H1 (cell line): ENCODE measurements around the gene LTB4R. TPM values are rescaled to one million over a fixed set of nuclear protein-coding genes. Genes with fewer than 3 reads are reported as not detected.

Source experiments
- CTCF ChIA-PET: fragments of 300-600 bp; sonication (Branson Sonifier 250); formaldehyde crosslinking; loops from one replicate; lab custom pipeline; 2021; ENCODE audit not compliant: partially characterized antibody; lab: Charles Lee
- POLR2A ChIA-PET: fragments of 300-600 bp; sonication (Branson Sonifier 250); formaldehyde crosslinking; loops from one replicate; lab custom pipeline; 2021; ENCODE audit warnings: inconsistent platforms; ENCODE audit not compliant: partially characterized antibody; lab: Charles Lee
- DNase-seq, 2 experiments: peaks; one replicate each; pipeline versions ENCODE4 v3.0.0 to v3.0.0-alpha.2; 2010 to 2022; ENCODE audit warnings: low spot score in 2 of 2, low read depth in 1 of 2, mixed read lengths in 1 of 2
- FAIRE-seq: peaks from 2 replicates; lab custom pipeline; 2011; peaks lifted over from hg19 to GRCh38; lab: Jason Lieb, UNC
- H2AFZ ChIP-seq: 2 replicates; pipeline ENCODE4 v1.8.1; 2012; ENCODE audit warnings: low read length, inconsistent platforms
- H2AK5ac ChIP-seq: 2 replicates; pipeline ENCODE4 v1.6.1; 2013; ENCODE audit warnings: low read depth, low read length
- H2BK120ac ChIP-seq: replicated peaks from 2 replicates; pipeline ENCODE3; 2013; ENCODE audit warnings: low read depth, low read length, inconsistent platforms
- H2BK12ac ChIP-seq: 2 replicates; pipeline ENCODE4 v1.6.1; 2013; ENCODE audit warnings: low read depth, low read length
- H2BK15ac ChIP-seq: 2 replicates; pipeline ENCODE4 v1.6.1; 2013; ENCODE audit warnings: low read length
- H2BK20ac ChIP-seq: 2 replicates; pipeline ENCODE4 v1.6.1; 2013; ENCODE audit warnings: low read length
- H2BK5ac ChIP-seq: 2 replicates; pipeline ENCODE4 v1.6.1; 2013; ENCODE audit warnings: low read depth, low read length
- H3K14ac ChIP-seq: 2 replicates; pipeline ENCODE4 v1.6.1; 2013; ENCODE audit warnings: inconsistent platforms; ENCODE audit not compliant: insufficient read length
- H3K18ac ChIP-seq: 2 replicates; pipeline ENCODE4 v1.6.1; 2013; ENCODE audit warnings: low read length; ENCODE audit errors: extremely low read depth
- H3K23ac ChIP-seq: 2 replicates; pipeline ENCODE4 v1.6.1; 2013; ENCODE audit warnings: inconsistent platforms; ENCODE audit not compliant: insufficient read length
- H3K23me2 ChIP-seq: 2 replicates; pipeline ENCODE4 v1.6.1; 2013; ENCODE audit warnings: low read depth, low read length
- H3K27ac ChIP-seq: 2 replicates; pipeline ENCODE4 v1.6.1; 2011; ENCODE audit warnings: low read depth, low read length, inconsistent platforms
- H3K27me3 ChIP-seq, 4 experiments: replicated peaks in 1 of 4; 1 replicate in 1 of 4; 2 replicates in 3 of 4; pipeline versions ENCODE4 v1.6.1 to v1.8.1; 2011 to 2013; ENCODE audit warnings: low read length in 3 of 4, mild to moderate bottlenecking in 3 of 4, inconsistent platforms in 2 of 4, mixed read lengths in 2 of 4, moderate library complexity in 1 of 4; ENCODE audit not compliant: control insufficient read depth in 3 of 4, insufficient read depth in 3 of 4; ENCODE audit errors: extremely low read depth in 1 of 4
- H3K36me3 ChIP-seq, 4 experiments: 2 replicates each; pipeline versions ENCODE4 v1.6.1 to v1.8.1; 2011 to 2013; ENCODE audit warnings: mild to moderate bottlenecking in 4 of 4, low read length in 3 of 4, moderate library complexity in 2 of 4, control low read depth in 1 of 4, inconsistent platforms in 1 of 4; ENCODE audit not compliant: insufficient read depth in 4 of 4, control insufficient read depth in 2 of 4
- H3K4ac ChIP-seq: replicated peaks from 2 replicates; pipeline ENCODE3; 2013; ENCODE audit warnings: low read length, low read depth, mixed read lengths, inconsistent platforms; ENCODE audit not compliant: insufficient read length
- H3K4me1 ChIP-seq, 4 experiments: replicated peaks in 1 of 4; 1 replicate in 1 of 4; 2 replicates in 3 of 4; pipeline versions ENCODE4 v1.6.1 to v1.8.1; 2011 to 2013; ENCODE audit warnings: low read length in 3 of 4, inconsistent platforms in 2 of 4, mixed read lengths in 1 of 4; ENCODE audit not compliant: insufficient read depth in 4 of 4, control insufficient read depth in 3 of 4
- H3K4me2 ChIP-seq, 2 experiments: 2 replicates each; pipeline versions ENCODE4 v1.6.1 to v1.8.1; 2011 to 2013; ENCODE audit warnings: low read depth in 2 of 2, low read length in 2 of 2, control low read depth in 1 of 2, inconsistent platforms in 1 of 2, mild to moderate bottlenecking in 1 of 2; ENCODE audit not compliant: insufficient read depth in 1 of 2
- H3K4me3 ChIP-seq, 4 experiments: fragments of 200-600, 300-600 bp in 1 of 4; sonication (generic), shearing (Covaris generic), sonication (Bioruptor Twin) in 1 of 4; 2 replicates each; pipeline versions ENCODE4 v1.5.1 to v1.8.1; 2011 to 2016; ENCODE audit warnings: low read length in 4 of 4, low read depth in 3 of 4, control low read depth in 2 of 4, inconsistent platforms in 2 of 4, mild to moderate bottlenecking in 2 of 4, mixed read lengths in 1 of 4, moderate library complexity in 1 of 4; ENCODE audit not compliant: insufficient read depth in 2 of 4; ENCODE audit errors: extremely low read depth in 1 of 4
- H3K56ac ChIP-seq: replicated peaks from 2 replicates; pipeline ENCODE3; 2013; ENCODE audit warnings: low read depth, mild to moderate bottlenecking, mixed read lengths, low read length, inconsistent platforms; ENCODE audit not compliant: insufficient read length
- H3K79me1 ChIP-seq: 2 replicates; pipeline ENCODE4 v1.6.1; 2013; ENCODE audit warnings: low read depth, low read length, control low read depth
- H3K79me2 ChIP-seq, 2 experiments: 2 replicates each; pipeline versions ENCODE4 v1.6.1 to v1.8.1; 2012 to 2013; ENCODE audit warnings: low read length in 2 of 2, mild to moderate bottlenecking in 2 of 2, inconsistent platforms in 1 of 2; ENCODE audit not compliant: insufficient read depth in 2 of 2, control insufficient read depth in 1 of 2
- H3K9ac ChIP-seq, 4 experiments: replicated peaks in 1 of 4; 1 replicate in 1 of 4; 2 replicates in 3 of 4; pipeline versions ENCODE4 v1.6.1 to v1.8.1; 2011 to 2013; ENCODE audit warnings: low read depth in 3 of 4, low read length in 3 of 4, control low read depth in 2 of 4, mild to moderate bottlenecking in 2 of 4, moderate library complexity in 2 of 4, inconsistent platforms in 1 of 4; ENCODE audit errors: extremely low read depth in 1 of 4
- H3K9me3 ChIP-seq, 2 experiments: 2 replicates each; pipeline versions ENCODE4 v1.6.1 to v1.8.1; 2012 to 2013; ENCODE audit warnings: mild to moderate bottlenecking in 2 of 2, moderate library complexity in 2 of 2, control low read depth in 1 of 2, inconsistent platforms in 1 of 2, low read depth in 1 of 2, low read length in 1 of 2, mixed read lengths in 1 of 2; ENCODE audit not compliant: insufficient read depth in 2 of 2
- H4K20me1 ChIP-seq, 2 experiments: replicated peaks in 1 of 2; 2 replicates each; pipeline versions ENCODE3 to v1.8.1; 2011 to 2013; ENCODE audit warnings: inconsistent platforms in 2 of 2, low read length in 2 of 2, mild to moderate bottlenecking in 1 of 2; ENCODE audit not compliant: insufficient read depth in 2 of 2, control insufficient read depth in 1 of 2
- H4K5ac ChIP-seq: 2 replicates; pipeline ENCODE4 v1.6.1; 2013; ENCODE audit warnings: low read length, low read depth, mixed read lengths, inconsistent platforms; ENCODE audit not compliant: insufficient read length
- H4K8ac ChIP-seq: 2 replicates; pipeline ENCODE4 v1.8.0; 2013; ENCODE audit warnings: mild to moderate bottlenecking, moderate library complexity, low read length, inconsistent platforms; ENCODE audit not compliant: insufficient read depth; ENCODE audit errors: extremely low read depth
- H4K91ac ChIP-seq: replicated peaks from 2 replicates; pipeline ENCODE3; 2013; ENCODE audit warnings: low read length, mixed read lengths, inconsistent platforms; ENCODE audit not compliant: insufficient read length
- CTBP2 ChIP-seq: IDR thresholded peaks from 2 replicates; pipeline ENCODE4 v1.7.0; 2011; ENCODE audit warnings: borderline replicate concordance, mild to moderate bottlenecking, moderate library complexity, mixed read lengths, low read length; ENCODE audit not compliant: insufficient read depth, insufficient read length
- EGR1 ChIP-seq: IDR thresholded peaks from 2 replicates; pipeline ENCODE4 v1.6.1; 2011; ENCODE audit warnings: low read depth, low read length, borderline replicate concordance
- MAFK ChIP-seq: IDR thresholded peaks from 2 replicates; pipeline ENCODE4 v1.6.1; 2012; ENCODE audit warnings: low read depth, mild to moderate bottlenecking, improper control_type of control experiment, low read length
- NANOG ChIP-seq: IDR thresholded peaks from 2 replicates; pipeline ENCODE4 v1.6.1; 2011; ENCODE audit warnings: low read length, low read depth, mild to moderate bottlenecking, inconsistent platforms; ENCODE audit not compliant: insufficient read depth, poor library complexity, severe bottlenecking
- RNF2 ChIP-seq: fragments of 200-900, 300-1000 bp; sonication (generic); IDR thresholded peaks from 2 replicates; pipeline ENCODE4 v1.7.1; 2016; ENCODE audit warnings: borderline replicate concordance, low read depth, mild to moderate bottlenecking, antibody characterized with exemption, low read length; ENCODE audit not compliant: poor library complexity, severe bottlenecking; ENCODE audit errors: missing control alignments
- SIX5 ChIP-seq: IDR thresholded peaks from 2 replicates; pipeline ENCODE4 v1.6.1; 2011; ENCODE audit warnings: mild to moderate bottlenecking, low read depth, low read length
- SUZ12 ChIP-seq: fragments of 200-600 bp; sonication (generic); IDR thresholded peaks from 2 replicates; pipeline ENCODE4 v1.6.1; 2012; ENCODE audit warnings: mild to moderate bottlenecking, inconsistent platforms, low read length, moderate library complexity, mixed read lengths
- ZNF274 ChIP-seq: IDR thresholded peaks from 2 replicates; pipeline ENCODE4 v1.7.0; 2012; ENCODE audit warnings: low read length, borderline replicate concordance; ENCODE audit errors: extremely low read depth
- WGBS, 2 experiments: shearing (Covaris generic) in 1 of 2; methylation state at CpG; one replicate each; pipeline versions ENCODE4 v1.1.6 to v1.1.7; 2013 to 2015; ENCODE audit warnings: low lambda C conversion rate in 2 of 2, mixed read lengths in 2 of 2, inconsistent platforms in 1 of 2, low coverage in 1 of 2, missing lambda C conversion rate in 1 of 2; ENCODE audit not compliant: insufficient replicate concordance in 2 of 2, insufficient coverage in 1 of 2, insufficient read length in 1 of 2; ENCODE audit errors: extremely low coverage in 1 of 2, missing lambda C conversion rate in 1 of 2; 5-methylcytosine and 5-hydroxymethylcytosine counted together
- polyA plus RNA-seq, 7 experiments: library from polyadenylated mRNA; depleted of rRNA in 3 of 7; stranded (reverse) in 5 of 7; unstranded in 2 of 7; fragments of >200 nt in 5 of 7; fragments of 200-250 nt in 2 of 7; gene quantifications; 1 replicate in 5 of 7; 2 replicates in 1 of 7; 4 replicates in 1 of 7; pipeline versions ENCODE4 v1.2.1 to v1.2.3, GENCODE V29; 2011 to 2013; ENCODE audit warnings: missing spikeins in 2 of 7, mixed read lengths in 2 of 7
- total RNA-seq: library from RNA; stranded (reverse); fragmentation: NEBNext Ultra II Directional; extraction: Animal tissue kit (Norgen Biotek cat#: 25700); gene quantifications from 2 replicates; pipeline ENCODE4 v1.2.1, GENCODE V29; 2021

Gene LTB4R
- total and polyA plus RNA-seq, 2 of the 8 experiments (the other 6 are each of a cell fraction or from before 2014, with no cell fraction given), result 4.1 to 6.7 TPM

- Histone ChIP-seq H3K9ac (no peak overlapping the region), H2BK12ac (no peak overlapping the region)
- TF ChIP-seq CTBP2 (no peak), RNF2 (no peak), ZNF274 (no peak), MAFK (no peak), EGR1 (no peak), SIX5 (no peak), NANOG (no peak), SUZ12 (no peak)
- TF ChIP-seq, all 59 proteins: peak for 0
- Histone ChIP-seq H3K14ac (no peak overlapping the region), H4K5ac (no peak overlapping the region), H4K8ac (no peak overlapping the region), H2BK120ac (no peak overlapping the region), H3K79me2 (no peaks in the 10 kb centered on the region), H2BK20ac (no peak overlapping the region), H2BK5ac (no peak overlapping the region), H2AK5ac (no peak overlapping the region), H3K9me3 (no peaks in the 10 kb centered on the region; a peak in 1 of 4 replicates), H3K18ac (no peak overlapping the region), H3K56ac (no peak overlapping the region), H3K4ac (no peak overlapping the region), H3K4me3 (no peak overlapping the region), H2BK15ac (no peak overlapping the region), H3K4me2 (no peak overlapping the region), H3K23me2 (no peaks in the 10 kb centered on the region), H3K27ac (no peak overlapping the region), H3K23ac (no peak overlapping the region), H3K36me3 (peaks cover 0 to 10% (median 0%) of the 10 kb centered on the region in 4 experiments; a peak in 3 of 8 replicates), H4K20me1 (peaks cover 2 to 3% of the 10 kb centered on the region in 2 experiments), H3K4me1 (no peaks in the 10 kb centered on the region; a peak in 2 of 7 replicates), H3K79me1 (no peaks in the 10 kb centered on the region), H3K27me3 (peaks cover 0 to 33% (median 28%) of the 10 kb centered on the region in 4 experiments; a peak in 6 of 7 replicates), H4K91ac (no peak overlapping the region), H2AFZ (no peak overlapping the region)
- DNase-seq (no peak), FAIRE-seq (no peak)
- ChIA-PET POLR2A (interaction anchor here (0.9 to 5.1 kb wide), 7 partner anchors 10 to 77 kb away, joined by 3 to 35 read pairs (median 5); partner anchors contain the start of genes DHRS1, NOP9 and RABGGTA), CTCF (interaction anchor here (1.0 to 15.8 kb wide), 6 partner anchors 7 to 117 kb away, joined by 3 to 173 read pairs (median 10); partner anchors contain the start of genes ADCY4, CIDEB and TINF2)
- WGBS, 2 experiments, result 93% methylated on average over 5 of the region's 5 CpGs; no CpG with 5 or more reads in 1 of the 2 experiments
Observed at GRCh38 chr14:24314377-24315193, 3.3 kb downstream of the LTB4R start.
